GM23248 (cell line): ENCODE results near the gene TRIB2. TPM values are rescaled to one million over a fixed set of nuclear protein-coding genes. Genes with fewer than 3 reads are reported as not detected.

Experiments used
- DNase-seq: peaks from one replicate; pipeline ENCODE4 v3.0.0-alpha.2; 2015
- H2AFZ ChIP-seq: fragments of 200-600 bp; sonication (generic); 2 replicates; pipeline ENCODE4 v1.6.1; 2016; ENCODE audit warnings: antibody characterized with exemption
- H3F3A ChIP-seq: fragments of 200-600 bp; sonication (generic); 2 replicates; pipeline ENCODE4 v1.6.1; 2016; ENCODE audit warnings: mild to moderate bottlenecking, antibody characterized with exemption, mixed run types; ENCODE audit not compliant: insufficient read depth
- H3K27ac ChIP-seq: fragments of 200-600 bp; sonication (generic); 2 replicates; pipeline ENCODE4 v1.5.1; 2016; ENCODE audit warnings: mild to moderate bottlenecking
- H3K27me3 ChIP-seq: fragments of 200-600 bp; sonication (generic); replicated peaks from 2 replicates; pipeline ENCODE4 v1.6.1; 2016; ENCODE audit warnings: mild to moderate bottlenecking; ENCODE audit not compliant: insufficient read depth
- H3K36me3 ChIP-seq: fragments of 200-600 bp; sonication (generic); 2 replicates; pipeline ENCODE4 v1.6.1; 2016; ENCODE audit warnings: low read depth, mild to moderate bottlenecking
- H3K4me1 ChIP-seq: fragments of 200-600 bp; sonication (generic); 2 replicates; pipeline ENCODE4 v1.6.1; 2016; ENCODE audit warnings: mild to moderate bottlenecking; ENCODE audit not compliant: insufficient read depth
- H3K4me2 ChIP-seq: fragments of 200-600 bp; sonication (generic); one replicate; pipeline ENCODE4 v1.6.1; 2016; ENCODE audit warnings: mild to moderate bottlenecking; ENCODE audit not compliant: unreplicated experiment
- H3K4me3 ChIP-seq: fragments of 200-600 bp; sonication (generic); 2 replicates; pipeline ENCODE4 v1.5.1; 2016; ENCODE audit warnings: mild to moderate bottlenecking
- H3K79me2 ChIP-seq: fragments of 200-600 bp; sonication (generic); 2 replicates; pipeline ENCODE4 v1.6.1; 2016; ENCODE audit warnings: mild to moderate bottlenecking; ENCODE audit not compliant: insufficient read depth
- H3K9ac ChIP-seq: fragments of 200-600 bp; sonication (generic); 2 replicates; pipeline ENCODE4 v1.6.1; 2016; ENCODE audit warnings: mild to moderate bottlenecking
- H3K9me2 ChIP-seq: fragments of 200-600 bp; sonication (generic); 2 replicates; pipeline ENCODE4 v1.6.1; 2016; ENCODE audit warnings: mixed run types, mild to moderate bottlenecking, moderate library complexity; ENCODE audit not compliant: insufficient read depth
- H3K9me3 ChIP-seq: fragments of 200-600 bp; sonication (generic); one replicate; pipeline ENCODE4 v1.6.1; 2017; ENCODE audit warnings: low read depth
- H4K20me1 ChIP-seq: fragments of 200-600 bp; sonication (generic); 2 replicates; pipeline ENCODE4 v1.6.0; 2016; ENCODE audit not compliant: insufficient read depth
- EZH2 ChIP-seq: fragments of 200-600 bp; sonication (generic); IDR thresholded peaks from 2 replicates; pipeline ENCODE4 v1.6.1; 2018; ENCODE audit warnings: antibody characterized with exemption, mild to moderate bottlenecking; ENCODE audit not compliant: insufficient read depth, poor library complexity, severe bottlenecking
- EZH2phosphoT487 ChIP-seq: fragments of 200-600 bp; sonication (generic); IDR thresholded peaks from 2 replicates; pipeline ENCODE4 v1.6.1; 2018; ENCODE audit warnings: antibody characterized with exemption, moderate library complexity, mild to moderate bottlenecking, low read depth; ENCODE audit not compliant: insufficient read depth
- WGBS, 2 experiments: methylation state at CpG; one replicate each; pipeline ENCODE4 v1.1.6; 2015 to 2017; ENCODE audit warnings: low lambda C conversion rate in 2 of 2, low coverage in 1 of 2; ENCODE audit errors: missing lambda C conversion rate in 2 of 2; 5-methylcytosine and 5-hydroxymethylcytosine counted together
- in situ Hi-C: fragments of 300-500 bp; cut with MboI; formaldehyde crosslinking; loops from 2 replicates; pipeline ENCODE4 v1.15.0; 2020
- polyA plus RNA-seq: library from polyadenylated mRNA; unstranded; fragments of >200 nt; fragmentation: Nextera tagmentation; extraction: Ambion mirVana; gene quantifications from 2 replicates; pipeline ENCODE4 v1.2.1, GENCODE V29; 2016
- total RNA-seq: library from RNA; depleted of rRNA; stranded (reverse); fragments of >200 nt; shearing (Covaris generic); gene quantifications from 2 replicates; pipeline ENCODE4 v1.2.3, GENCODE V29; 2014; rRNA removed

Gene TRIB2
- 43.8 and 46.9 TPM in 2 replicates for total RNA-seq
- 31.5 and 32.1 TPM in 2 replicates for polyA plus RNA-seq

DNA sequence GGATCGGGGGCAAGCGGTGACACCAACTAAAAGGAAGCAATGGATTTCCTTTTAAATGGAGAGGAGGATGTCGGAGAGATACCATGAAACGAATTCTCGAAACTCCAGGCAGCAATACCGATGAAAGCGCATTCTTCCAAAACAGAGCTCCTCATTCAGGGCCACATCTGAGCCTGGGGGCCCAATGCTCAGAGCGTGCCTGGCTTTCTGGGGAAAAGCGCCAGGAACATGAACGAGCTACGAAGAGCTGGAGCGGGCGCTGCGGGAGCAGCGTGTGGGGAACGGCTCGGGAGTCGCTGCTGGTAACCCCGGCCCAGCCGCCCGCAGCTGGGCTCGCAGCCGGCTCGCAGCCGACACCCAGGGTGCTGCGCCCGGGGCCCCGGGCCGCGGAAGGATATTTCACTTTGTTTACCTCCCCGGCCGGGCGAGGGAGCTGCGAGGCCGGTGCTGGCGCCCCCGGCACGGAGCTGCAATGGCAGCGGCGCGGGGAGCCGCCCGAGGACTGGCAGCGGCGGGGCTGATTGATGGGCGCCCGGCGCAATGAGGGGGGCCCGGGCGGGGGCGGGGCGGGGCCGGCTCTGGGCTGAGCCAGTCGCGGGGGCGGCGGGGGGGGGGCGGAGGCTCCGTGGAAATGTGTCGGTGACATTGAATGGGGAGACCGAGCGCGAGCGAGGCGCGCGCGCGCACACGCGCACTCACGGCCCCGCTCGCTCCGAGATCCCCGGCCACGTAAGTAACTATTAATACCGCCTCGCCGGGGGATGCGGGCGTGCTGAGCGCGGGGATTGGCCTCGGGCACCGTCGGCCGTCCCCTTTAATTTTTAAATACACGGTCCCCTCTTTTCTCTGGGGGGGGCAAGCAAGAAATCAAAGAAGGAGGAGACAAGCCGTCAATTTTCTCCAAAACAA is at the start of gene TRIB2:
Gene TRIB2 (plus strand): TSS at position 655 of the 909 bp plus-strand sequence. CDS start 1,372 bp downstream, outside the sequence.
- no peaks in the 10 kb centered on the region for H3K27me3 ChIP-seq
- H4K20me1 ChIP-seq, result no peaks in the 10 kb centered on the region
- H3K9me3 ChIP-seq, result no peaks in the 10 kb centered on the region
- 6 to 8% methylated on average over 56 to 73 of the region's 90 CpGs for WGBS, 2 experiments
- H3K27ac ChIP-seq, result peak within 1 kb of the TSS; percentile 66
- peaks cover 38% of the 10 kb centered on the region for H3K79me2 ChIP-seq
- H3K9ac ChIP-seq, result peak within 1 kb of the TSS; percentile 86
- peak within 1 kb of the TSS; percentile 92 for H3K4me2 ChIP-seq
- no peaks in the 10 kb centered on the region; the same call in 1 of the 2 replicates for H3K36me3 ChIP-seq
- peak within 1 kb of the TSS; percentile 79 for H2AFZ ChIP-seq
- in situ Hi-C loops, result loop anchor here (10.0 kb wide), 3 partner anchors 288 to 882 kb away; no protein-coding TSS in a partner anchor
- DNase-seq, result peak; percentile 90
- no peaks in the 10 kb centered on the region for H3K9me2 ChIP-seq
- H3K4me3 ChIP-seq, result peak within 1 kb of the TSS; percentile 98
- no peak for TF ChIP-seq EZH2
- no peak for TF ChIP-seq EZH2phosphoT487
- H3K4me1 ChIP-seq, result peaks cover 32% of the 10 kb centered on the region
- peaks cover 55% of the 10 kb centered on the region for H3F3A ChIP-seq

DNA sequence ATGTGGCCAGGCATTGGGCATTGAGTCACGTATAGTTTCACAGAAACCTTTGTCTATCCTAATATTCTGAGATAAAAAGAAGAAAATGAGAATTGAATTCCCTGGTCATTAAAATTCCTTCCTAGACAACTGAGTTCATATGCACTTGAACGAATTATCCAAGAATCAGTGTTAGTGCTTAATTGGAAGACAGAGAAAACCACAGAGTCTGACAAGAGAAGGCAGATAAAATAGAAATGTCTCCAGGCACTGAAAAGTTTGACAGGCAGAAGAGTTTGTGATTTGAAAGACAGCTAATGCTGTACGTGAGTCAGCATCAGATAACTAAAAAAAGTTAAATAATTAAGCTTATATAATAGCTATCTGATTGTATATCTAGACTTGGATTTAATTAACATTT is 47.7 kb upstream of the TRIB2 start:
- no peak overlapping the region for H3K4me3 ChIP-seq
- H3K9ac ChIP-seq, result no peak overlapping the region
- H3F3A ChIP-seq, result no peaks in the 10 kb centered on the region
- no peak for DNase-seq
- TF ChIP-seq EZH2phosphoT487 (no peak), EZH2 (no peak)
- H3K79me2 ChIP-seq, result no peaks in the 10 kb centered on the region
- no peaks in the 10 kb centered on the region for H3K36me3 ChIP-seq
- no peak overlapping the region for H2AFZ ChIP-seq
- no peaks in the 10 kb centered on the region for H3K27me3 ChIP-seq
- no peak overlapping the region for H3K4me2 ChIP-seq
- no peaks in the 10 kb centered on the region for H3K4me1 ChIP-seq
- H3K27ac ChIP-seq, result no peak overlapping the region
- peaks cover 6% of the 10 kb centered on the region for H3K9me3 ChIP-seq
- in situ Hi-C loops, result no loop called here
- 69 to 71% methylated on average over 3 of the region's 3 CpGs for WGBS, 2 experiments
- no peaks in the 10 kb centered on the region for H3K9me2 ChIP-seq
- no peaks in the 10 kb centered on the region for H4K20me1 ChIP-seq

DNA sequence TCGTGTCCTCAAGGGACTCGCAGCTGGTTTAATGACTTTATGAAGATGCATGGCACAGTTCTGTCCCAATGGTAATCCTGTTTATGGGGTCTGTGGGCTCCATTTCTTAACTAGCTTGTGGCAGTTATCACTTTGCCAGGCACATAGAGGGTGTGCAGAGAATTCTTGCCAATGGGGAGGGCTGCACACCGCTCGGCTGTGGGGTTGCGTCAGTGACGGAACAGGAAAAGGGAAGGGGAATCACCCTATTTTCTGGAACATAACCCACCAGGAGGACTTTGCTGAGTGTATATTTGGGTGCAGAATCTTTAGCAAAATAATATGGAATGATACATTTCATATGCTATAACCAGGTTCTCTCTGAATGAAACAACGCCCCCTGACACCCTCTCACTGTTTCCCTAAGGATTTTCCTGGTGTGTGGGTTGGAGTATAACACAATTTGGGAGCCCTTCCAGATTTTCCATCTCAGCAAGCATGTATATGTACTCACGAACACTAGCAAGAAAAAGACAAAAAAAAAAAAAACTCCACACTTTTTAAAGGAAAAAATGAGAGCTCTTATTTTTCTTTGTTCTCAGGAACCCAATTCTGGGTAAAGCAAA is 43.9 kb upstream of the TRIB2 start:
- H3K27me3 ChIP-seq, result no peaks in the 10 kb centered on the region
- in situ Hi-C loops, result no loop called here
- no peaks in the 10 kb centered on the region for H3K9me2 ChIP-seq
- no peak overlapping the region for H3K4me2 ChIP-seq
- no peak overlapping the region for H3K9ac ChIP-seq
- H2AFZ ChIP-seq, result no peak overlapping the region
- DNase-seq, result no peak
- no peak overlapping the region for H3K27ac ChIP-seq
- H3K36me3 ChIP-seq, result no peaks in the 10 kb centered on the region
- no peak for TF ChIP-seq EZH2phosphoT487
- no peak for TF ChIP-seq EZH2
- 80 to 86% methylated on average over 8 of the region's 8 CpGs for WGBS, 2 experiments
- no peaks in the 10 kb centered on the region for H3K79me2 ChIP-seq
- no peaks in the 10 kb centered on the region for H3K9me3 ChIP-seq
- H4K20me1 ChIP-seq, result no peaks in the 10 kb centered on the region
- H3K4me3 ChIP-seq, result no peak overlapping the region
- no peaks in the 10 kb centered on the region for H3F3A ChIP-seq
- no peaks in the 10 kb centered on the region for H3K4me1 ChIP-seq

DNA sequence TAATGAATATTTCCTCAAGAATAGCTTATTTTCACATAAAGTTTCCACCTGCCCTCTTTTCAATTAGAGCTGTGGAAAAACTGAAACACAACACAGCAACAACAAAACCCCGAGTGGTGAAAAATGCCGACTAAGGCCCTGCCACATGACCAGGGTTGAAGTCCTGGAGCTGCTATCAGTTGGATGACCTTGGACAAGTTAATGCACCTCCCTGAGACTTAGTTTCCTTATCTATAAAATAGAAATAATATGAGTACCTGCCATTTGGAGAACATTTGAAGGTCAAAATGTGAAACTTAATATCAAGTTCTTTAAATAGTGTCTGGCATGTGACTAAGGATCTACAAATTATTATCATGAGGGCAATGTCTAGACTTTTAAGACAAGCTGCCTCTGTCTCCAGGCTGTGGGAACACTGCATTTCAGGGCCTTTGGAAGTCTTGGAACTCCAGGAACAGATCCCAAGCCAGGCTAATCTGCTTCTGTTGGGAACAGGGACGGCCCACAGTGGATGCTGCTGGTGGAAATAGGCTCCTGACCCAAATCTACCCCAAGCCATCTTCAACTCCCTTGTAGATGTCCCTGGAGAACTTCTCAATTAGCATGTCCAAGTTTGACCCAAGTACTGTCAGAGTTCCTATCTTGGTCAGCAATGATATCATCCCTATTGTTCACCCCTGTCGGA is 42.0 kb upstream of the TRIB2 start:
- WGBS, 2 experiments, result 82% methylated on average over 4 of the region's 4 CpGs

More for the DNA sequence above, 42.0 kb upstream of the TRIB2 start:
- H3K27me3 ChIP-seq, result no peaks in the 10 kb centered on the region
- H3K9me2 ChIP-seq, result no peaks in the 10 kb centered on the region
- H3K36me3 ChIP-seq, result no peaks in the 10 kb centered on the region
- no peak overlapping the region for H3K4me3 ChIP-seq
- TF ChIP-seq EZH2phosphoT487 (no peak), EZH2 (no peak)
- no peak overlapping the region for H3K4me2 ChIP-seq
- H2AFZ ChIP-seq, result no peak overlapping the region
- H3K9me3 ChIP-seq, result no peaks in the 10 kb centered on the region
- no peak for DNase-seq
- H4K20me1 ChIP-seq, result no peaks in the 10 kb centered on the region
- H3K27ac ChIP-seq, result no peak overlapping the region
- H3K4me1 ChIP-seq, result no peaks in the 10 kb centered on the region
- H3F3A ChIP-seq, result no peaks in the 10 kb centered on the region
- no peaks in the 10 kb centered on the region for H3K79me2 ChIP-seq
- no peak overlapping the region for H3K9ac ChIP-seq
- in situ Hi-C loops, result no loop called here
